CD4-positive, alpha-beta T cell treated with Interleukin-15 for 4 hours (primary cell): Measurements from ENCODE around the gene SIRPA.
A peak's percentile ranks its signal among the peaks of the same experiment; 100 is the strongest.

Source experiments
- DNase-seq: peaks from one replicate; pipeline ENCODE4 v3.0.0-alpha.2; 2020; ENCODE audit warnings: low spot score

SIRPA gene

DNA sequence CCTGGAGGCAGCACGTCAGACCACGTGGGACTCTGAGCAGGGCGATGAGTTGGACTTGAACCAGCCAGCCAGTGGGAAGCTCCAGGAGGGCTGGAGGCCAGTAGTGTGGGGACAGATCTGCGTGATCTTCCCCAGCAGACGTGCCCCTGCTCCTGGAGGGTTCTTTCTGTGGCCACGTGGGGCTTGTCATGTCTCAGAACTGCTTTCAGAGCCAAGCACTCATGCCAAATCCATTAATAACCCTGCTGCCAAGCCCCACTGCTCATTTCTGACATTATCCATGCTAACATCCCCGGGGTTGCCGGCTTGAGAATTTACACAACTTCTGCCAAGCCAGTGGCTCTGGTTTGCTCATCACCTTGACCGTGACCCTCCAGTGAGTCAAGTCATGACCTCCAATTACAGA, 38.3 kb downstream of the SIRPA start:
- no peak for DNase-seq

DNA sequence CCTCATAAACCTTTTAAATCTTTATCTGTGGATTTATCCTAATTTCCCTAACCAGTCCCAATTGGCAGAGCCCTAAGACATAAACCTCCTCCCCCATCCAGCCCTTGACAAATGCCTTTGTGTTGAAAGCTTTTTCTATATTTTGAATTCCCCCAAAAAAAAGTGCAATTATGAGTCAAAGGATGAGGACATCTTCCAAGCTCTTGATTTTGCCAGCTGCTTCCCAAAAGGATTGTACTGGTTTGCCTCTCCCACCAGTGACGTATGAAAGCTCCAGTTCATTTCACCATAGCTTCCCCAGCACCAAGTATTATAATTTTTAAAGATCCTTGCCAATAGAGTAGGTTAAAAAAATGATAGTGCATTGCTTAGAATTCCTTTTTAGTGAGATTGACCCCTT, 38.9 kb downstream of the SIRPA start:
- DNase-seq: no peak

DNA sequence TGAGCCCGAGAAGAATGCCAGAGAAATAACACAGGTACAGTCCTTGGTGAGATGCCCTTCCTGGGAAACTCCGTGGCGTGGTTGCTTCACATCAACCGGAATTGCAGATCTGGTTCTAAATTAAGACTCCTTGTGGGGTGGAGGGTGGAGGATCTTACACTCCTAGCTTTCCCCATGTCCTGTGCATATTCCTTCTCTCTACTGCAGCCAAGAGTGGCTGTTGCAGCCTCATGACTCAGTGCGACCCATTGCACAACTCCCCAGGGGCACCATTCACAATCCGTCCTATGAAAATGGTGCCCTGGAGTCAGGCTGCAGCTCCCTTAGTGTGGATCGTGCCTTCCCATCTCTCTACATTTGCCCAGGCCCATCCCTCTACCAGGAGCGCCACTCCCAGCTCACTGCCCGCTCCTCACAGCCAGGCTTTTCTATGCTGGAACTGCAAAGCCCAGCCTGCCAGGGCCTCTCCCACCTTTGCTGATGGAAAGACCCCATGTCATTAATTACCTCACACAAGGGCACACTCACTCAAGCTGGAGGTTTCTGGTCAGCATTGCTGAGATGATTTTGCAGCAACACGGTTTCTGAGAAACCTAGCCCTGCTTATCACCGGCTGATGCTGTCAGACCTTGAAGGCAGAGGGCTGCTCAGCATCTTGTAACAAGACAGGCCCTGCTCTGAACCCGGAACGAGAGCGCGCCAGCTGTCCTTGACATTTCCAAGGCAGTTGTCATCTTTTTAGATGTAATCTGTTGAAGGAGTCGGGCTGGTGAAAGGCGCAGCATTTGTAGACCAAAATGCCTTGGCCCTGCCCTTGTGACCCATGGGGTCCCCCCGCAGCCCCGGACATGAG, 39.7 kb downstream of the SIRPA start:
- no peak for DNase-seq

- DNase-seq: no peak
These were observed 40.6 kb downstream of the SIRPA start for GRCh38 chr20:1935696-1936366.

GRCh38 chr20:1937316-1937976, 42.2 kb downstream of the SIRPA start:
- no peak for DNase-seq

- no peak for DNase-seq
These were observed 43.5 kb downstream of the SIRPA start for GRCh38 chr20:1938464-1939269.

- no peak for DNase-seq
These were observed 44.0 kb downstream of the SIRPA start for GRCh38 chr20:1939270-1939595.

GRCh38 chr20:1940581-1940980, 45.4 kb downstream of the SIRPA start:
- DNase-seq: no peak

GRCh38 chr20:1941226-1941625, 46.0 kb downstream of the SIRPA start:
- no peak for DNase-seq

DNA sequence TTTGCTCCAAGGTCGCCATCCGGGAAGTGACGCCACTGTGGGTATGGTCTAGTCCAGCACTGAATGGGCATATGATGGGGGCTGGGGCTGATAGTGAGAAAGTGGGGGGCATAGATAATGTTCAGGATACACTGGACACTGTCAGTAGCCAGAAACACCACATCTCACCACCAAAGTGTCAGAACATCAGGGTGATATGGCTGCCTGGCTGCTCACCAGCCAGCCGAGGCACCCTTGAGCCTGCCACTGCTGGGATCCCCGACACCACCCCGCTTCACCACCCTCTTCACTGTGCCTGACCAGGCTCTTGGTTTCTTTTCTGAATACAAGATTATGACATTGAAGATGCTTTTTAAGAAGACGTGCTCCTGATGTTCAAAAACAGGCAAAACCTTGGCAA, 46.9 kb downstream of the SIRPA start:
- no peak for DNase-seq

DNA sequence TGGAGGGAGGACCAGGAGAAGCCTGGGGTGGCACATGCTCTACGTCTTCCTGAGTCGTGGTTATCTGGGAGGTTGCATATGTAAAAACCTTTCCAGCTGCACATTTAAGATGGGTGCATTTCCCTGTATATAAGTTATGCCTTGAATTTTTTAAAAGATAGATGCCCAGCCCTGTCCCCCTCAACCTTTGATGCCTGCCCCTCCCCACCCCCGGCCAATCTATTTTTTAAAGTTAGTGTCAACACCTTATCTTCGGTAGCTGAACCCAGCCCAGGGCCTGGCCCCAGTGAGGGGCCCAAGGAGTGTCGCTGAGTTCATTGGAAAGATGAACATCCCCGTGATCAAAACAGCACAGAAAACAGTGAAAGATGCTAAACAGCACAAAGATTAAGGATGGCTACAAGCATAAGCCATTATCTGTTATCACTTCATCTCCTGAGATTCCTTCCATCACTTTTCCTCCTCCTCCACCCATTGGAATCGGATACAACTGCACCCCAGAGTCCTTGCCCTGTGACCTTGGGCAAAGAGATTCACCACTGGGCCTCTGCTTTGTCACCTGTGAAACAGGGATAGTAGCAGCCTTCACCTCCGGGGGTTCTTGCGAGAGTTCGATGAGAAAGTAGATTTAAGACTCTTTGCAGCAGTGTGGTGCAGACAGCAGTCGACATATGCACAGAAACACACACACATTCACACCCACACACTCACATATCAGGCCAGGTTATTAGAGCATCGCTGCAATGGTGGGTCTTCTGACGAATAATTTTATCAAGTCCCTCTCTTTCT, 47.5 kb downstream of the SIRPA start:
- DNase-seq: no peak

GRCh38 chr20:1943275-1944002, 48.2 kb downstream of the SIRPA start:
- DNase-seq: no peak

DNA sequence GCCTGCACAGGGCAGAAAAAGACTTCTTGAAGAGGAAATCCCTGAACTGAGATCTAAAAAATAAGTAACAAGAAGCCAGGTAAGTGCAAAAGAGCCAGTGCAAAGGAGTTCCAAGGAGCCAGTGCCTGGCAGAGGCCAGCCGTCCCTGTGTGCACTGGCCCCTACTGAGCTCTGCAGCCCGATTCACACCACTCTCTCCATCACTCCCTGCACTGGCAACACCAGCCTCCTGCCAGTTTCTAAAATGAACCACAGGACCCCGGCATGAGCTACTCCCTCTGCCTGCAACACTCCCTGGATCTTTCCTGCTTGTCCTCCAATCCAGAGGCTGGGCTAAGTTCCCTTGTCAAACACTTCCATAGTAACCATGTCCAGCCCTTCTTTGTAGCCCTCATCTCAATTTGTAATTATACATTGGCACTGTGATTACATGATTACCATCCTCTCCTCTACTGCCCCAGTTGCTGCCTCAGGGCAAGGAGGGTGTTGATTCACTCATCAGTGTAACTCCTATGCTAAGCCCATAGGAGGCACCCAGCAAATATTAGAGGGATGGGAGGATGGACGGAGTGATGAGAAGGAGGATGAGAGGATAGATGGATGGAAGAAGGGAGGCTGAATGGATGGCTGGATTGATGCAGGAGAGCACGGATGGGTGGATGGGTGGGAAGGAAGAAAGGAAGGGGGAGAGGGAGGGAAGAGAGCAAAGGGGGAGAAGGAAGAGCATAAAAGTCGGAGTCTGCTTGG, 49.3 kb downstream of the SIRPA start:
- no peak for DNase-seq

- no peak for DNase-seq
These were observed 50.0 kb downstream of the SIRPA start for GRCh38 chr20:1945134-1945618.

DNA sequence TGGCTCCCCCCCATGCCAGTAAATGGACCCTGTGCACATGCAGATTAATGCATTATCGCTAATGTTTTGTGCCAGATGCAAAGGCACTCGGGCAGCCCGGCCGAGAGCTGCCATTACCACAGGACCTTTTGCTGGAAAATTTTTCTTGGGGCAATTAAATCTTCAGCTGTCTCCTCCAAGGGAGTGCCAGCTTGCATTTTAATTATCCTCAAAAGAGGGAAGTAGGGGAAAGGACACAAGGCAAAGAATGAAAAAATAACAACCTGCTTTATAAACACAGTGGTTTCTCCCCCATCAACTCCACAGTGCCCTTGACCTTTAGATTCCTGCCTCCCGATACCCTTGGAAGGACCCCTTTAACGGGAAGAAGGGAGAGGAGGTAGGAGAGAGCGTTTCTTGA, 50.5 kb downstream of the SIRPA start:
- DNase-seq: no peak

DNA sequence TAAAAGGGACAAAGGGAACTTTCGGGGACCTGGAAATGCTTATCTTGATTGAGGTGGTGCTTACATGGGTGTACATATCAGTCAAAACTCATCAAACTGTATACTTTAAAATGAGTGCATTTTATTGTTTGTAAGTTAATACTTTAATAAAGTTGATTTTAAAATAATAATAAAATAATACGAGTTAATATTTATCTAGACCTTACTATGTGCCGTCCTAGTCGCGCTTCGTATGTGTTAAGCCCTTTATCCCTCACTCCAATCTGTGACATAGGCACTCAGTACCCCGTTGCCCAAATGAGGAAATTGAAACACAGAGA, 51.2 kb downstream of the SIRPA start:
- no peak for DNase-seq

- DNase-seq: peak; percentile 2
These were observed 51.7 kb downstream of the SIRPA start for GRCh38 chr20:1946762-1947534.

GRCh38 chr20:1947535-1947846, 52.3 kb downstream of the SIRPA start:
- DNase-seq: no peak

- DNase-seq: no peak
These were observed 54.3 kb downstream of the SIRPA start for GRCh38 chr20:1949347-1950100.
